H9 (cell line): ENCODE data around the gene RPS8. TPM values are rescaled to one million over a fixed set of nuclear protein-coding genes. Genes with fewer than 3 reads are reported as not detected.

Source experiments
- DNase-seq: peaks from one replicate; pipeline ENCODE4 v3.0.0-alpha.2; 2017
- H2AFZ ChIP-seq: one replicate; pipeline ENCODE4 v1.6.1; 2013; ENCODE audit warnings: mild to moderate bottlenecking, low read length, control low read depth, moderate library complexity
- H2AK5ac ChIP-seq: 2 replicates; pipeline ENCODE4 v1.6.1; 2013; ENCODE audit warnings: low read length, control low read depth, mixed read lengths; ENCODE audit not compliant: insufficient read length
- H2BK120ac ChIP-seq: one replicate; pipeline ENCODE4 v1.6.1; 2013; ENCODE audit warnings: low read depth, mild to moderate bottlenecking, low read length, control low read depth, inconsistent platforms; ENCODE audit not compliant: poor library complexity, severe bottlenecking
- H2BK12ac ChIP-seq: 2 replicates; pipeline ENCODE4 v1.6.1; 2013; ENCODE audit warnings: low read length, control low read depth, mixed read lengths, low read depth; ENCODE audit not compliant: insufficient read length
- H2BK15ac ChIP-seq: 2 replicates; pipeline ENCODE4 v1.6.1; 2013; ENCODE audit warnings: low read depth, low read length, control low read depth
- H2BK20ac ChIP-seq: one replicate; pipeline ENCODE4 v1.6.1; 2013; ENCODE audit warnings: low read depth, mild to moderate bottlenecking, low read length, control low read depth, inconsistent platforms; ENCODE audit not compliant: poor library complexity, severe bottlenecking
- H2BK5ac ChIP-seq: 2 replicates; pipeline ENCODE4 v1.6.1; 2013; ENCODE audit warnings: low read length, control low read depth, mixed read lengths; ENCODE audit not compliant: insufficient read length
- H3K14ac ChIP-seq: 2 replicates; pipeline ENCODE4 v1.6.1; 2013; ENCODE audit warnings: low read length, control low read depth; ENCODE audit not compliant: insufficient read depth
- H3K18ac ChIP-seq: 2 replicates; pipeline ENCODE4 v1.6.1; 2013; ENCODE audit warnings: low read depth, mild to moderate bottlenecking, mixed read lengths, low read length, control low read depth; ENCODE audit not compliant: insufficient read length
- H3K23ac ChIP-seq: 2 replicates; pipeline ENCODE4 v1.6.1; 2013; ENCODE audit warnings: low read length, control low read depth, mixed read lengths, low read depth; ENCODE audit not compliant: insufficient read length
- H3K23me2 ChIP-seq: 2 replicates; pipeline ENCODE4 v1.6.1; 2013; ENCODE audit warnings: low read depth, mild to moderate bottlenecking, mixed read lengths, low read length, control low read depth; ENCODE audit not compliant: insufficient read length, poor library complexity, severe bottlenecking
- H3K27ac ChIP-seq: 2 replicates; pipeline ENCODE4 v1.5.1; 2013; ENCODE audit warnings: low read length, control low read depth, mixed read lengths, low read depth; ENCODE audit not compliant: insufficient read length
- H3K27me3 ChIP-seq: 2 replicates; pipeline ENCODE4 v1.6.1; 2013; ENCODE audit warnings: low read length, control low read depth, inconsistent platforms; ENCODE audit not compliant: insufficient read depth
- H3K4ac ChIP-seq: 2 replicates; pipeline ENCODE4 v1.6.1; 2013; ENCODE audit warnings: low read depth, mild to moderate bottlenecking, control low read depth, inconsistent platforms, low read length, moderate library complexity
- H3K4me1 ChIP-seq: 2 replicates; pipeline ENCODE4 v1.6.1; 2013; ENCODE audit warnings: low read length, control low read depth, inconsistent platforms; ENCODE audit not compliant: insufficient read depth
- H3K4me2 ChIP-seq: 2 replicates; pipeline ENCODE4 v1.6.1; 2013; ENCODE audit warnings: low read length, control low read depth, mixed read lengths; ENCODE audit not compliant: insufficient read length, insufficient read depth
- H3K56ac ChIP-seq: 2 replicates; pipeline ENCODE4 v1.6.1; 2013; ENCODE audit warnings: low read depth, mild to moderate bottlenecking, mixed read lengths, low read length, control low read depth; ENCODE audit not compliant: insufficient read length
- H3K79me1 ChIP-seq: 2 replicates; pipeline ENCODE4 v1.6.1; 2013; ENCODE audit warnings: low read depth, mild to moderate bottlenecking, moderate library complexity, low read length, control low read depth, inconsistent platforms; ENCODE audit not compliant: insufficient read depth, poor library complexity, severe bottlenecking
- H3K79me2 ChIP-seq: 2 replicates; pipeline ENCODE4 v1.6.1; 2013; ENCODE audit warnings: low read length, control low read depth, inconsistent platforms; ENCODE audit not compliant: insufficient read depth
- H3K9ac ChIP-seq: 2 replicates; pipeline ENCODE4 v1.6.1; 2013; ENCODE audit warnings: low read length, control low read depth, mixed read lengths; ENCODE audit not compliant: insufficient read length; ENCODE audit errors: extremely low read depth
- H3K9me3 ChIP-seq: one replicate; pipeline ENCODE4 v1.6.1; 2013; ENCODE audit warnings: low read depth, low read length, inconsistent platforms; ENCODE audit not compliant: control insufficient read depth
- H3T11ph ChIP-seq: one replicate; pipeline ENCODE4 v1.6.1; 2013; ENCODE audit warnings: mild to moderate bottlenecking, low read length, control low read depth, inconsistent platforms
- H4K20me1 ChIP-seq: one replicate; pipeline ENCODE4 v1.6.1; 2013; ENCODE audit not compliant: control insufficient read depth, insufficient read length, insufficient read depth
- H4K5ac ChIP-seq: 2 replicates; pipeline ENCODE4 v1.6.1; 2013; ENCODE audit warnings: low read depth, mild to moderate bottlenecking, mixed read lengths, low read length, control low read depth; ENCODE audit not compliant: insufficient read length
- H4K8ac ChIP-seq: replicated peaks from 2 replicates; pipeline ENCODE4 v1.6.1; 2013; ENCODE audit warnings: low read length, control low read depth, mixed read lengths, low read depth; ENCODE audit not compliant: insufficient read length
- H4K91ac ChIP-seq: 2 replicates; pipeline ENCODE4 v1.6.1; 2013; ENCODE audit warnings: low read depth, mild to moderate bottlenecking, moderate library complexity, mixed read lengths, low read length, control low read depth; ENCODE audit not compliant: insufficient read length
- H3K27ac Mint-ChIP-seq, 3 experiments: 2 replicates in 2 of 3; 3 replicates in 1 of 3; pipeline ENCODE4 v1.8.0; 2020 to 2021; ENCODE audit warnings: mixed read lengths in 3 of 3, mild to moderate bottlenecking in 1 of 3, moderate library complexity in 1 of 3
- H3K27me3 Mint-ChIP-seq: 2 replicates; pipeline ENCODE4 v1.8.0; 2021; ENCODE audit warnings: low read depth, mild to moderate bottlenecking, moderate library complexity, mixed read lengths
- H3K36me3 Mint-ChIP-seq, 3 experiments: 2 replicates in 2 of 3; 3 replicates in 1 of 3; pipeline ENCODE4 v1.8.0; 2020 to 2021; ENCODE audit warnings: low read depth in 3 of 3, mixed read lengths in 3 of 3; ENCODE audit not compliant: insufficient read depth in 1 of 3
- H3K4me1 Mint-ChIP-seq, 2 experiments: 2 replicates each; pipeline ENCODE4 v1.8.0; 2020; ENCODE audit warnings: mixed read lengths in 2 of 2
- H3K4me3 Mint-ChIP-seq, 2 experiments: 2 replicates in 1 of 2; 3 replicates in 1 of 2; pipeline ENCODE4 v1.8.0; 2020 to 2021; ENCODE audit warnings: mild to moderate bottlenecking in 2 of 2, mixed read lengths in 2 of 2, moderate library complexity in 1 of 2
- H3K9me3 Mint-ChIP-seq, 2 experiments: 2 replicates in 1 of 2; 3 replicates in 1 of 2; pipeline ENCODE4 v1.8.0; 2020; ENCODE audit warnings: mild to moderate bottlenecking in 2 of 2, mixed read lengths in 2 of 2, moderate library complexity in 1 of 2
- CTCF ChIP-seq: fragments of 200-600 bp; sonication (generic); conservative IDR thresholded peaks from 3 replicates; pipeline ENCODE4 v1.8.0; 2021; ENCODE audit warnings: antibody characterized with exemption, mild to moderate bottlenecking
- WGBS: extraction: QIAGEN DNeasy Blood & Tissue Kit; methylation state at CpG from one replicate; pipeline ENCODE4 v1.1.7; 2013; ENCODE audit warnings: missing lambda C conversion rate, low lambda C conversion rate, mixed read lengths; ENCODE audit not compliant: insufficient read length; ENCODE audit errors: extremely low coverage; 5-methylcytosine and 5-hydroxymethylcytosine counted together
- total RNA-seq: library from RNA; stranded (reverse); gene quantifications from 2 replicates; pipeline ENCODE4 v1.2.1, GENCODE V29; 2021

RPS8 gene
- total RNA-seq, 1 experiment from 2014 or later: 2,591 TPM

GRCh38 chr1:44785501-44786137 is 10.3 kb downstream of the RPS8 start:
- Histone ChIP-seq H3K9me3 (no peaks in the 10 kb centered on the region), H4K20me1 (no peaks in the 10 kb centered on the region), H2BK120ac (no peak overlapping the region), H3K14ac (no peak overlapping the region; the same call in 1 of the 2 replicates), H3K23ac (no peak overlapping the region), H3K18ac (peak overlapping the region; percentile 58), H3K27ac (no peak overlapping the region), H2BK20ac (no peak overlapping the region), H4K5ac (no peak overlapping the region), H3K4me1 (no peaks in the 10 kb centered on the region), H3K4ac (no peak overlapping the region), H2AFZ (no peak overlapping the region), H3K27me3 (no peaks in the 10 kb centered on the region), H3K79me2 (no peaks in the 10 kb centered on the region), H2BK5ac (no peak overlapping the region), H3K23me2 (peaks cover 9% of the 10 kb centered on the region), H2BK15ac (no peak overlapping the region), H3T11ph (no peak overlapping the region), H2BK12ac (no peak overlapping the region), H3K56ac (no peak overlapping the region), H2AK5ac (no peak overlapping the region), H3K4me2 (peak overlapping the region; percentile 51), H4K8ac (no peak overlapping the region), H3K9ac (no peak overlapping the region), H3K79me1 (no peaks in the 10 kb centered on the region), H4K91ac (no peak overlapping the region)
- Mint-ChIP-seq H3K36me3 (peaks cover 0 to 18% (median 5%) of the 10 kb centered on the region in 3 experiments; a peak in 5 of 7 replicates), H3K9me3 (no peaks in the 10 kb centered on the region; a peak in 1 of 5 replicates), H3K27me3 (peaks cover 12% of the 10 kb centered on the region), H3K4me1 (peaks cover 26 to 36% of the 10 kb centered on the region in 2 experiments), H3K27ac (no peak overlapping the region), H3K4me3 (peak overlapping the region; percentile 62 to 76; a peak in 4 of 5 replicates)
- no peak for TF ChIP-seq CTCF
- WGBS: no CpG with 5 or more reads among the region's 11 CpGs
- DNase-seq: no peak
